ENCODE measurements around the gene ATP2B3.

The ATP2B3 gene

DNA sequence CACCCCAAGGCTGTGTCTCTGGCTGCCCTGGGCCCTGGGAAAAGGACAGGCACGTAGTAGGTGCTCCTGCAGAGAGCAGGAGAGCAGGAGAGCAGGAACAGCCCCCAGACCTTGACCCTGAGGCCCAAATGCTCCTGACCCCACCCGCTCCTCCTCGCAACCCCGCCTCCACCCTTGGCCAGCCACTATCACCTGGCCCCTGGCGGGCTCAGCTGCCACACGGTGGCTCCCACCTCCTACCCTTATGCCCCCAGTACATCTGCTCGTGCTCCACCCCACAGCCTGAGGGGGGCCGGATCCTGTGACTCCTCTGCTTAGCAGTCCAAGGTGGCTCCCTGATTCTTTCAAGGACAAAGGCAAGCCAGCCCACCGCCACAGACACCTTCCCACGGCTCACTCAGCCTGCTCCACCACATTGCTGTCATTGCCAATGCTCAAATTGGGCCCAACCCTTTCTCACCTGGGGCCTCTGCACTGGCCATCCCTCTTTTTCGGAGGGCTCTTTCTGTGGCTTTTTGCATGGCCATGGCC, 41.6 kb upstream of the ATP2B3 start:
- intact Hi-C loops (cut with DNase I; ENCODE audit: low total_unique reads) = no loop called here
- Histone ChIP-seq H3K36me3 (no peaks in the 10 kb centered on the region), H3K4me1 (peaks cover 0 to 72% (median 36%) of the 10 kb centered on the region in 4 donors), H3K27me3 (no peaks in the 10 kb centered on the region), H3K4me3 (no peak overlapping the region), H3K9me3 (no peaks in the 10 kb centered on the region), H3K27ac (peak overlapping the region; percentile 82 to 86)
- DNase-seq = no peak
- TF ChIP-seq, protein P1, sequence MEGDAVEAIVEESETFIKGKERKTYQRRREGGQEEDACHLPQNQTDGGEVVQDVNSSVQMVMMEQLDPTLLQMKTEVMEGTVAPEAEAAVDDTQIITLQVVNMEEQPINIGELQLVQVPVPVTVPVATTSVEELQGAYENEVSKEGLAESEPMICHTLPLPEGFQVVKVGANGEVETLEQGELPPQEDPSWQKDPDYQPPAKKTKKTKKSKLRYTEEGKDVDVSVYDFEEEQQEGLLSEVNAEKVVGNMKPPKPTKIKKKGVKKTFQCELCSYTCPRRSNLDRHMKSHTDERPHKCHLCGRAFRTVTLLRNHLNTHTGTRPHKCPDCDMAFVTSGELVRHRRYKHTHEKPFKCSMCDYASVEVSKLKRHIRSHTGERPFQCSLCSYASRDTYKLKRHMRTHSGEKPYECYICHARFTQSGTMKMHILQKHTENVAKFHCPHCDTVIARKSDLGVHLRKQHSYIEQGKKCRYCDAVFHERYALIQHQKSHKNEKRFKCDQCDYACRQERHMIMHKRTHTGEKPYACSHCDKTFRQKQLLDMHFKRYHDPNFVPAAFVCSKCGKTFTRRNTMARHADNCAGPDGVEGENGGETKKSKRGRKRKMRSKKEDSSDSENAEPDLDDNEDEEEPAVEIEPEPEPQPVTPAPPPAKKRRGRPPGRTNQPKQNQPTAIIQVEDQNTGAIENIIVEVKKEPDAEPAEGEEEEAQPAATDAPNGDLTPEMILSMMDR (IDR thresholded peaks at IDR 0.05) = no peak

DNA sequence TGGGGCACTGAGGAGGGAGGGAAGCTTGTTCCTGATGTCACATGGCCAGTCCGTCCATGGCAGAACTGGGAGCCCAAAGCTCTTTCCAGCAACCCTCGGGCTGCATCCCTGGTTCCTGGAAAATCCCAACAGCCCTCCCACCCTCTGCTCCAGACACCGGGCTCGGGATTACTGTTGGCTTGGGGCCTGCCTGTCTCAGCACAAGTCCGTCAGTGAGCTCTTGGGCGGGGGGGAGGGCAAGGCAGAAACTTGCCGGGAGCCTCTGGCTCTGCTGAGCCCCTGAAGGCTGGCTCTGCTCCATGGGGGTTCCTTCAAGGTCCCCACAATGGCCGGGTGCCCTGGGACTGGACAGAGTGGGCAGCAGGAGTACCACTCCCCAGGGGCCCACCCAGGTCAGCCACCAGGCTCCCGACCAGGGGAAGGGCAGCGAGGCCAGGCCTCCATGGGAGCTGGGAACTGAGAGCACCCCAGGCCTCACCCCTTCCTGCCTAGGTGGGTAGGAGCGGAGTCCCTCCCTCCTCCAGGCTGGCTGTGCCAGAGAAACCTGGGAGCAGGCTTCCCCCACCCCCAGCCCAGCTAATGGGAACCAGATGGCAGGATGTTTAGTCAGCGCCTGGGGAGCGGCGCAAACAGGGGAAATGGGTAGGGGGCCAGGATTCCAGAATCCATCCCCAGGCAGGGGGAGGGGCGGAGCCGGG, 40.6 kb upstream of the ATP2B3 start:
- peak; percentile 44 to 90 for DNase-seq
- H3K27me3 ChIP-seq = no peaks in the 10 kb centered on the region
- no peaks in the 10 kb centered on the region for H3K9me3 ChIP-seq
- intact Hi-C loops (cut with DNase I; ENCODE audit: low total_unique reads) = no loop called here
- H3K36me3 ChIP-seq = no peaks in the 10 kb centered on the region
- peak overlapping the region; percentile 82 to 86 for H3K27ac ChIP-seq
- H3K4me3 ChIP-seq = peak overlapping the region in 1 of 2 donors; percentile 13
- TF ChIP-seq, protein P1 (IDR thresholded peaks at IDR 0.05) = no peak
- H3K4me1 ChIP-seq = peaks cover 0 to 63% (median 33%) of the 10 kb centered on the region in 4 donors

DNA sequence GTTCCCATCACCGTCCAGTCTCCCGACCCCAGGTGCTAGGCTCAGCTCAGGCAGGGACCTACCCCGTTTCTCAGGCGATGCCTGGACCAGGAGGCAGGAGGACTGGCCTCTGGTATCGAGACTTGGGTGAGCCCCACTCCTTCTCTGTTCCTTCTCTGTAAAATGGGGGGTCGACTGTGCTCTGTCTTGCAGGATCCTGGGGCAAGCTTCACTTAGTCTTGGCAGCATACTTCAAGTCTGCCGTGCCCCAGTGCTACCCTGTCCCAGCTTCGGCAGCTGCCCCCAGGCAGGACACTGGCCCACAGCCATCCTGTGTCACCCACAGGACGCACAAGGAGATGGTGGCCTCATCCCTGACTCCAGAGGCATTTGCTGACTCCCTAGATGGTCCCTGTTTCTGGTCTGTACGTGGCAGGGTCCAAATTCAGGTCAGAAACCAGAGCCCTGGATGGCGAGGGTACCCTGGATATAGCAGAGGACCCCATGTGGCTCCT, 40.0 kb upstream of the ATP2B3 start:
- no peak for DNase-seq
- peak overlapping the region; percentile 82 to 86 for H3K27ac ChIP-seq

DNA sequence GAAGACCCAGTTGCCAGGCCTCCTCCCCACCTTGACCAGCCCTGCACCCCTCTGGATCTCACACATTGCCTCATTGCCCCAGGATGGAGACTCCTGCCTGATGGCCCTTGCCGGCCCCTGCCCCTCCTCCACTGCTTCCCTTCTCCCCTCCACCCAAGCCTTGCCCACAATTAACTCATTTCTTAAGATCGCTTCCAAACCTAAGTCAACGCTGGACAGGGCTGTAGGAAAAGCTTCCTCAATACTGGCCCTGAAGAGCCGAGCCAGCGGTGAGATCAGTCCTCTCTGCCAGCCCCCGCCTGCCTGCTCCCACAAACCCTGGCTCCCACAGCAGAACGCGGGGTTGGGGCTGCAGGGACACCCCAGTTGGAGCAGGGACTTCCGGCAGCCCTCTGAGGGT, 39.5 kb upstream of the ATP2B3 start:
- Histone ChIP-seq H3K9me3 (no peaks in the 10 kb centered on the region), H3K4me1 (peaks cover 0 to 52% (median 33%) of the 10 kb centered on the region in 4 donors), H3K4me3 (no peak overlapping the region), H3K36me3 (no peaks in the 10 kb centered on the region), H3K27me3 (no peaks in the 10 kb centered on the region), H3K27ac (peak overlapping the region; percentile 82 to 86)
- intact Hi-C loops (cut with DNase I; ENCODE audit: low total_unique reads) = no loop called here
- DNase-seq = no peak
- TF ChIP-seq, protein P1 (IDR thresholded peaks at IDR 0.05) = no peak

More for the DNA sequence above, 40.0 kb upstream of the ATP2B3 start:
- TF ChIP-seq, protein P1 (IDR thresholded peaks at IDR 0.05) = no peak
- Histone ChIP-seq H3K4me3 (no peak overlapping the region), H3K9me3 (no peaks in the 10 kb centered on the region), H3K4me1 (peaks cover 0 to 57% (median 33%) of the 10 kb centered on the region in 4 donors), H3K27me3 (no peaks in the 10 kb centered on the region), H3K36me3 (no peaks in the 10 kb centered on the region)
- intact Hi-C loops (cut with DNase I; ENCODE audit: low total_unique reads) = no loop called here

DNA sequence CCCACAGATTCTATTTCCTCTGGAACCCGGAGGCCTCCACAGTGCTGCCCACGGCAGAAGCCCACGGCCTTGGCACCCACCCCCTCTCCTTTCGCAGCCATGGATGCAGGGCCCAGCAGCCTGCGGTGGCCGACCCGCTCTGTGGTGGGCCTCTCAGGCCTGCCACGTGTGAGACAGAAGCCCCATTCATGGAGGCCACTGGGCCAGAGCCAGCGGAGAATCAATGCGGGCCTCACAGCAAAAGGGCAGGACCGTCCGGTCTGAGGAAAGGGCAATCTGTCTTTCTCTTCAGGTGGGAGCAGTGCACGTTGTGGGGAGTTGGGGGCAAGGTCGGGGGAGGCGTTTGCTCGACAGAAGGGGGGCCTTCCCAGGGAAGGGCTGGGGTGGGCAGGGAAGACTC, 38.7 kb upstream of the ATP2B3 start:
- Histone ChIP-seq H3K27ac (peak overlapping the region; percentile 82 to 86), H3K27me3 (no peaks in the 10 kb centered on the region), H3K9me3 (no peaks in the 10 kb centered on the region), H3K4me1 (peaks cover 0 to 49% (median 38%) of the 10 kb centered on the region in 4 donors), H3K36me3 (no peaks in the 10 kb centered on the region), H3K4me3 (no peak overlapping the region)
- DNase-seq = no peak
- intact Hi-C loops (cut with DNase I; ENCODE audit: low total_unique reads) = no loop called here
- TF ChIP-seq, protein P1 (IDR thresholded peaks at IDR 0.05) = no peak

All from tibial artery (tissue), 4 donors.